Gastrocnemius medialis (tissue), 4 donors: ENCODE data around the gene CACNA1D. TPM values are rescaled to one million over a fixed set of nuclear protein-coding genes. Genes with fewer than 3 reads are reported as not detected.

Experiments
- ATAC-seq, 2 donors: fragments of 150-250 bp; one replicate each; pipeline ENCODE4 v1.9.1; 2016
- DNase-seq, 2 donors: peaks; one replicate each; pipeline ENCODE4 v3.0.0-alpha.2; 2019
- H3K27ac ChIP-seq, 4 donors: fragments of 200-600 bp; sonication (generic); 1 replicate in 1 of 4; 2 replicates in 3 of 4; pipeline ENCODE4 v1.5.1; 2016 to 2018; ENCODE audit warnings: mild to moderate bottlenecking in 2 of 4, moderate library complexity in 1 of 4
- H3K27me3 ChIP-seq, 3 donors: fragments of 200-600 bp; sonication (generic) in 2 of 3; 1 replicate in 1 of 3; 2 replicates in 2 of 3; pipeline versions ENCODE4 v1.5.1 to v1.6.0; 2016 to 2019; ENCODE audit warnings: mild to moderate bottlenecking in 1 of 3, moderate library complexity in 1 of 3
- H3K36me3 ChIP-seq, 2 donors: fragments of 200-600 bp; sonication (generic) in 1 of 2; one replicate each; pipeline ENCODE4 v1.5.1; 2017 to 2018
- H3K4me1 ChIP-seq, 2 donors: fragments of 200-600 bp; sonication (generic) in 1 of 2; one replicate each; pipeline ENCODE4 v1.5.1; 2016 to 2017; ENCODE audit warnings: mild to moderate bottlenecking in 2 of 2
- H3K4me3 ChIP-seq, 4 donors: fragments of 200-600 bp; sonication (generic) in 3 of 4; 1 replicate in 1 of 4; 2 replicates in 3 of 4; pipeline ENCODE4 v1.5.1; 2016 to 2019; ENCODE audit warnings: mild to moderate bottlenecking in 2 of 4
- H3K9me3 ChIP-seq, 3 donors: fragments of 200-600 bp; sonication (generic) in 2 of 3; 1 replicate in 1 of 3; 2 replicates in 2 of 3; pipeline ENCODE4 v1.5.1; 2016 to 2019
- POLR2A ChIP-seq, 2 donors: fragments of 450-650 bp; IDR thresholded peaks; one replicate each; pipeline ENCODE4 v1.6.1; 2017; ENCODE audit warnings: antibody characterized with exemption in 2 of 2, mild to moderate bottlenecking in 2 of 2, moderate library complexity in 2 of 2
- in situ Hi-C, 4 donors: fragments of 200-750 bp; cut with MboI; loops; one replicate each; pipeline versions ENCODE4 v1.15.0 to v1.8.0; 2017; ENCODE audit warnings: low sequenced_read_pairs in 4 of 4
- intact Hi-C: fragments of 100-400 bp; cut with DNase I; formaldehyde crosslinking; loops from one replicate; pipeline ENCODE4 v1.15.1; 2023; ENCODE audit warnings: low total_unique reads
- total RNA-seq, 4 donors: library from RNA; depleted of rRNA; stranded (reverse); fragments of >200 nt; gene quantifications; one replicate each; pipeline versions ENCODE4 v1.1.0 to v1.2.3, GENCODE V29; 2016
- TF ChIP-seq, protein P1 (sequence below), 5 experiments: fragments of 450-650 bp in 3 of 5; fragments of 200-600 bp in 2 of 5; sonication (generic) in 2 of 5; IDR thresholded peaks in 4 of 5; conservative IDR thresholded peaks in 1 of 5; 1 replicate in 4 of 5; 2 replicates in 1 of 5; pipeline ENCODE4 v1.5.1; 2016 to 2019; ENCODE audit warnings: antibody characterized with exemption in 5 of 5, mild to moderate bottlenecking in 3 of 5, moderate library complexity in 3 of 5

CACNA1D gene
- total RNA-seq, 4 donors from 2014 or later, result 0.18 to 0.34 TPM; not detected in 2

DNA sequence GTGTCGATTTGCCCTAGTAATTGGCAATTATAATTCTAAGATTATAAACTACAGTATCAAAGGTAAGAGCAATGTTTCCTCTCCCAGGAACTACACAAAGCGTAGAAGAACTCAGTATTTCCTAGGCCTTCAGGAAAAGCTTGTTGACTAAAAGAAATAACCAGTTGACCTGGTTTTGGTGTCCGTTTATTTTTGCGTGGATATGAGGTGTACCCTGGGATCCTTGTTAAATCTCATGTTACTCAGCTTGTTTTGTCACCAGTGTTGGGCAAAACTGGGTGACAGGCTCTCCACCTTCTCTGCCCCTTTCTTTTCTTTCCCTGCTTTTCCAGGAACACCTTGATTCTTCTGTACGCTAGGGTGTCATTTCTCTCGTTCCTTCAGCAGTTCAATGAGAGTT, 97.2 kb downstream of the CACNA1D start:
- intact Hi-C loops, result no loop called here
- H3K4me1 ChIP-seq, result no peaks in the 10 kb centered on the region
- DNase-seq, result no peak
- no peaks in the 10 kb centered on the region for H3K36me3 ChIP-seq
- H3K27me3 ChIP-seq, result no peaks in the 10 kb centered on the region
- no peak for ATAC-seq
- H3K27ac ChIP-seq, result no peak overlapping the region
- no peak overlapping the region for H3K4me3 ChIP-seq
- in situ Hi-C loops, result no loop called here
- no peak for TF ChIP-seq POLR2A (IDR thresholded peaks at IDR 0.05)
- TF ChIP-seq, protein P1, sequence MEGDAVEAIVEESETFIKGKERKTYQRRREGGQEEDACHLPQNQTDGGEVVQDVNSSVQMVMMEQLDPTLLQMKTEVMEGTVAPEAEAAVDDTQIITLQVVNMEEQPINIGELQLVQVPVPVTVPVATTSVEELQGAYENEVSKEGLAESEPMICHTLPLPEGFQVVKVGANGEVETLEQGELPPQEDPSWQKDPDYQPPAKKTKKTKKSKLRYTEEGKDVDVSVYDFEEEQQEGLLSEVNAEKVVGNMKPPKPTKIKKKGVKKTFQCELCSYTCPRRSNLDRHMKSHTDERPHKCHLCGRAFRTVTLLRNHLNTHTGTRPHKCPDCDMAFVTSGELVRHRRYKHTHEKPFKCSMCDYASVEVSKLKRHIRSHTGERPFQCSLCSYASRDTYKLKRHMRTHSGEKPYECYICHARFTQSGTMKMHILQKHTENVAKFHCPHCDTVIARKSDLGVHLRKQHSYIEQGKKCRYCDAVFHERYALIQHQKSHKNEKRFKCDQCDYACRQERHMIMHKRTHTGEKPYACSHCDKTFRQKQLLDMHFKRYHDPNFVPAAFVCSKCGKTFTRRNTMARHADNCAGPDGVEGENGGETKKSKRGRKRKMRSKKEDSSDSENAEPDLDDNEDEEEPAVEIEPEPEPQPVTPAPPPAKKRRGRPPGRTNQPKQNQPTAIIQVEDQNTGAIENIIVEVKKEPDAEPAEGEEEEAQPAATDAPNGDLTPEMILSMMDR (IDR thresholded peaks at IDR 0.05 in 4 of 5, conservative IDR thresholded peaks at IDR 0.05 in 1 of 5), result no peak
- H3K9me3 ChIP-seq, result no peaks in the 10 kb centered on the region

DNA sequence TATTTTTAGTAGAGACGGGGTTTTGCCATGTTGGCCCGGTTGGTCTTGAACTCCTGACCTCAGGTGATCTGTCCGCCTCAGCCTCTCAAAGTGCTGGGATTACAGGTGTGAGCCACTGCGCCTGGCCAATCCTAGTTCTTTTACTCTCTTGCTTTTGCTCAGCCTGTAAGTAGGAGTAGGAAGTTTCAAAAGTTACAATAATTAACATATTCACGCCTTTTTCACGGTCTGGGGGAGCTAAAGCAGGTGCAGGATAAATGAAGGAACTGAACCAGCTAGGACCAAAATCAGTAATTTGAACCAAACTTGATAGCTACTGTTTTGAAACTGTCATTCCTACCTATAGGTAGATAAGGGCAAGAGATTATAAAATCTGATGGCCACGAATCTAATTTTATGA, 98.5 kb downstream of the CACNA1D start:
- in situ Hi-C loops (no loop called here), intact Hi-C loops (no loop called here)
- Histone ChIP-seq H3K36me3 (no peaks in the 10 kb centered on the region), H3K4me3 (no peak overlapping the region), H3K4me1 (no peaks in the 10 kb centered on the region), H3K9me3 (no peaks in the 10 kb centered on the region), H3K27ac (no peak overlapping the region), H3K27me3 (no peaks in the 10 kb centered on the region)
- DNase-seq (no peak), ATAC-seq (no peak)
- TF ChIP-seq POLR2A (IDR thresholded peaks at IDR 0.05), result no peak
- TF ChIP-seq, protein P1 (IDR thresholded peaks at IDR 0.05 in 4 of 5, conservative IDR thresholded peaks at IDR 0.05 in 1 of 5), result no peak

- in situ Hi-C loops (no loop called here), intact Hi-C loops (no loop called here)
- H3K27me3 ChIP-seq, result no peaks in the 10 kb centered on the region
- no peak overlapping the region for H3K4me3 ChIP-seq
- no peaks in the 10 kb centered on the region for H3K36me3 ChIP-seq
- H3K9me3 ChIP-seq, result no peaks in the 10 kb centered on the region
- no peak for TF ChIP-seq POLR2A (IDR thresholded peaks at IDR 0.05)
- TF ChIP-seq, protein P1 (IDR thresholded peaks at IDR 0.05 in 4 of 5, conservative IDR thresholded peaks at IDR 0.05 in 1 of 5), result no peak
- ATAC-seq (no peak), DNase-seq (no peak)
- H3K4me1 ChIP-seq, result no peaks in the 10 kb centered on the region
- no peak overlapping the region for H3K27ac ChIP-seq
Measured at GRCh38 chr3:53593611-53594010, 99.2 kb downstream of the CACNA1D start.

DNA sequence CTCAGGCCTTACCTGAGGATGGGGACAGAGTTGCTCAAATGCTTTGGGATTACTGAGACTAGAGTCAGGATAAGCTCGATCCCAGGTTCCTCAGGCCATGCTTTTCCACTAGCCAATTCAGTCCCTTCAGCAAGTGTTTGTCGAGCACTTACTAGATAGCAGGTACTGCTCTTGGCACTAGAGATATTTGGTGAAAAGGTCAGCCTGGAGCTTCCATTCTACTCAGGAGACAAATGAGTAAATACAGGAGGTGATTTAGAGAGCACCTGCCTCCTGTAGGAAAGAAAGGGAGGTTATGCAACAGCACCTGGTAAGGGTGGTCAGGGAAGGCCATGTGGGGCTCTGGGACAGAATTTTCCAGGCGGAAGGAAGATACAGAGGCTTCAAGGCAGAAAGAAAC, 99.9 kb downstream of the CACNA1D start:
- H3K27ac ChIP-seq, result no peak overlapping the region
- no peak overlapping the region for H3K4me3 ChIP-seq
- intact Hi-C loops, result no loop called here
- DNase-seq (no peak), ATAC-seq (no peak)
- no peaks in the 10 kb centered on the region for H3K4me1 ChIP-seq
- H3K36me3 ChIP-seq, result no peaks in the 10 kb centered on the region
- no peaks in the 10 kb centered on the region for H3K9me3 ChIP-seq
- H3K27me3 ChIP-seq, result no peaks in the 10 kb centered on the region
- in situ Hi-C loops, result no loop called here
- TF ChIP-seq, protein P1 (IDR thresholded peaks at IDR 0.05 in 4 of 5, conservative IDR thresholded peaks at IDR 0.05 in 1 of 5), result no peak
- no peak for TF ChIP-seq POLR2A (IDR thresholded peaks at IDR 0.05)

GRCh38 chr3:53595660-53596059, 101.2 kb downstream of the CACNA1D start:
- no peaks in the 10 kb centered on the region for H3K4me1 ChIP-seq
- H3K27me3 ChIP-seq, result no peaks in the 10 kb centered on the region
- no peak overlapping the region for H3K27ac ChIP-seq
- no peaks in the 10 kb centered on the region for H3K9me3 ChIP-seq
- in situ Hi-C loops, result no loop called here
- H3K4me3 ChIP-seq, result no peak overlapping the region
- H3K36me3 ChIP-seq, result no peaks in the 10 kb centered on the region
- ATAC-seq (no peak), DNase-seq (no peak)
- intact Hi-C loops, result no loop called here
- no peak for TF ChIP-seq POLR2A (IDR thresholded peaks at IDR 0.05)
- TF ChIP-seq, protein P1 (IDR thresholded peaks at IDR 0.05 in 4 of 5, conservative IDR thresholded peaks at IDR 0.05 in 1 of 5), result no peak
